Heart left ventricle (tissue), 13 donors: ENCODE measurements around the gene CYB5RL.

Experiments
- POLR2A ChIP-seq, 2 donors: fragments of 450-650 bp; IDR thresholded peaks; one replicate each; pipeline ENCODE4 v1.6.1; 2017; ENCODE audit warnings: antibody characterized with exemption in 2 of 2, mild to moderate bottlenecking in 2 of 2, moderate library complexity in 2 of 2
- TF ChIP-seq, protein P1 (sequence below), 12 donors: fragments of 200-600 bp; sonication (generic) in 4 of 12; IDR thresholded peaks; one replicate each; pipeline versions ENCODE4 v1.5.0 to v1.8.0; 2018 to 2022; ENCODE audit warnings: antibody characterized with exemption in 12 of 12, mild to moderate bottlenecking in 5 of 12
- donor health status: ischemic (EF 13 %, LVEDD 7.1; RV severe dilation, severe dysfunction).
- donor health status: DM: no; HTN: yes; CAD: no.
- donor health status: DM: no; HTN: no; CAD: no.
- donor health status: ischemic (EF 25% LVEDD 6.9; RV normal size, moderate dysfunction).
- donor health status: ischemic (EF 25% LVEDD 5.7; RV mildly dilated, moderate dysfunction).
- donor health status: ischemic (EF 35%, LVEDD 5.7; RV mildly dilated, moderate dysfunction).
- donor health status: nonischemic (EF 11% LVEDD 7.7; RV severe dilation, severe dysfunction).
- donor health status: DM: yes; HTN: yes; CAD: no.
- donor health status: PGD.
- donor health status: ischemic (EF 29% LVEDD 5.4; RV normal size, mild dysfunction).
- donor health status: nonischemic (EF 23%, LVEDD 6.1; RV moderate dilation, normal function).

DNA sequence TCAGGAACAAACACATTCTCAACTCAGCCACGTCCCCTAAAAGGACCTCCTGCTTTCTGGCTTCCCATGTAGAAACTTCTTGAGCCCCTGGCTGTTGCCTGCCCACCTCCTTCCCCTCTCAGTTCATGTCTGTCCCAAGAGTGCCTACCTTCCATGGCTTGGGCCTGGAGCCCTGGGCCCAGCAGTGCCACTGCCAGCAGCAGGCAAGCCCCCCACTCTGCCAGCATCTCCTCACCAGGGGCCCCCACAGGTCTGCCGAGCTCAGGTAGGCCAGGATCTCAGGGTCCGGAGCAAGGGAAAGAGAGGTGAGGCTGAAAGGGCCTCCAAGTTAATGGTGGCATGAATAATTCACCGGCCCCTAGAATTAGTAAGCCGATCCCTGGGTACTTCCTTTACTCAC lies 47.1 kb downstream of the CYB5RL start, which contains the start of gene CDCP2:
- no peak for TF ChIP-seq POLR2A (IDR thresholded peaks at IDR 0.05)
- TF ChIP-seq, protein P1, sequence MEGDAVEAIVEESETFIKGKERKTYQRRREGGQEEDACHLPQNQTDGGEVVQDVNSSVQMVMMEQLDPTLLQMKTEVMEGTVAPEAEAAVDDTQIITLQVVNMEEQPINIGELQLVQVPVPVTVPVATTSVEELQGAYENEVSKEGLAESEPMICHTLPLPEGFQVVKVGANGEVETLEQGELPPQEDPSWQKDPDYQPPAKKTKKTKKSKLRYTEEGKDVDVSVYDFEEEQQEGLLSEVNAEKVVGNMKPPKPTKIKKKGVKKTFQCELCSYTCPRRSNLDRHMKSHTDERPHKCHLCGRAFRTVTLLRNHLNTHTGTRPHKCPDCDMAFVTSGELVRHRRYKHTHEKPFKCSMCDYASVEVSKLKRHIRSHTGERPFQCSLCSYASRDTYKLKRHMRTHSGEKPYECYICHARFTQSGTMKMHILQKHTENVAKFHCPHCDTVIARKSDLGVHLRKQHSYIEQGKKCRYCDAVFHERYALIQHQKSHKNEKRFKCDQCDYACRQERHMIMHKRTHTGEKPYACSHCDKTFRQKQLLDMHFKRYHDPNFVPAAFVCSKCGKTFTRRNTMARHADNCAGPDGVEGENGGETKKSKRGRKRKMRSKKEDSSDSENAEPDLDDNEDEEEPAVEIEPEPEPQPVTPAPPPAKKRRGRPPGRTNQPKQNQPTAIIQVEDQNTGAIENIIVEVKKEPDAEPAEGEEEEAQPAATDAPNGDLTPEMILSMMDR (IDR thresholded peaks at IDR 0.05), result no peak
